MM.1S (cell line): ENCODE data around the gene CHRNG.

Experiments
- DNase-seq: peaks from one replicate; pipeline ENCODE4 v3.0.0-alpha.2; 2015
- H2AFZ ChIP-seq: fragments of 300-600 bp; sonication (generic); 2 replicates; pipeline ENCODE4 v1.6.0; 2016; ENCODE audit warnings: antibody characterized with exemption, low read length
- H3F3A ChIP-seq: fragments of 300-600 bp; sonication (generic); 2 replicates; pipeline ENCODE4 v1.6.1; 2016; ENCODE audit warnings: mild to moderate bottlenecking, antibody characterized with exemption, low read length, moderate library complexity, mixed read lengths; ENCODE audit not compliant: insufficient read depth
- H3K27ac ChIP-seq: fragments of 300-600 bp; sonication (generic); 2 replicates; pipeline ENCODE4 v1.5.1; 2016; ENCODE audit warnings: mild to moderate bottlenecking, low read length
- H3K27me3 ChIP-seq: fragments of 300-600 bp; sonication (generic); replicated peaks from 2 replicates; pipeline ENCODE4 v1.6.0; 2016; ENCODE audit warnings: low read length; ENCODE audit not compliant: insufficient read depth
- H3K36me3 ChIP-seq: fragments of 300-600 bp; sonication (generic); replicated peaks from 2 replicates; pipeline ENCODE4 v1.6.1; 2016; ENCODE audit warnings: mild to moderate bottlenecking, low read length, mixed read lengths; ENCODE audit not compliant: insufficient read depth
- H3K4me1 ChIP-seq: fragments of 300-600 bp; sonication (generic); 2 replicates; pipeline ENCODE4 v1.6.1; 2016; ENCODE audit warnings: low read length, mixed read lengths
- H3K4me2 ChIP-seq: fragments of 300-600 bp; sonication (generic); 2 replicates; pipeline ENCODE4 v1.6.0; 2016; ENCODE audit warnings: low read depth, low read length
- H3K4me3 ChIP-seq: fragments of 300-600 bp; sonication (generic); 2 replicates; pipeline ENCODE4 v1.5.1; 2016; ENCODE audit warnings: low read length, mixed read lengths
- H3K79me2 ChIP-seq: fragments of 300-600 bp; sonication (generic); 2 replicates; pipeline ENCODE4 v1.6.1; 2016; ENCODE audit warnings: mixed run types, low read length, mixed read lengths
- H3K9ac ChIP-seq: fragments of 300-600 bp; sonication (generic); 2 replicates; pipeline ENCODE4 v1.6.1; 2016; ENCODE audit warnings: low read length, mixed read lengths
- H3K9me2 ChIP-seq: fragments of 300-600 bp; sonication (generic); replicated peaks from 2 replicates; pipeline ENCODE4 v1.6.1; 2016; ENCODE audit warnings: mild to moderate bottlenecking, low read length, mixed read lengths; ENCODE audit not compliant: insufficient read depth
- H3K9me3 ChIP-seq: fragments of 300-600 bp; sonication (generic); replicated peaks from 2 replicates; pipeline ENCODE4 v1.6.1; 2016; ENCODE audit warnings: mild to moderate bottlenecking, low read length, mixed read lengths; ENCODE audit not compliant: insufficient read depth
- H4K20me1 ChIP-seq: fragments of 300-600 bp; sonication (generic); 2 replicates; pipeline ENCODE4 v1.6.1; 2016; ENCODE audit warnings: mild to moderate bottlenecking, low read length, moderate library complexity, mixed read lengths; ENCODE audit not compliant: insufficient read depth
- EZH2 ChIP-seq: fragments of 300-600 bp; sonication (generic); optimal IDR thresholded peaks from 2 replicates; pipeline ENCODE3; 2017; ENCODE audit warnings: low read depth, mild to moderate bottlenecking, antibody characterized with exemption, low read length, mixed read lengths
- EZH2phosphoT487 ChIP-seq: fragments of 300-600 bp; sonication (generic); IDR thresholded peaks from 2 replicates; pipeline ENCODE4 v1.6.1; 2018; ENCODE audit warnings: antibody characterized with exemption, low read length
- TF ChIP-seq, protein P1 (sequence below): fragments of 300-600 bp; sonication (generic); IDR thresholded peaks from 2 replicates; pipeline ENCODE4 v1.5.1; 2016; ENCODE audit warnings: antibody characterized with exemption, low read length, mixed read lengths

CHRNG gene

DNA sequence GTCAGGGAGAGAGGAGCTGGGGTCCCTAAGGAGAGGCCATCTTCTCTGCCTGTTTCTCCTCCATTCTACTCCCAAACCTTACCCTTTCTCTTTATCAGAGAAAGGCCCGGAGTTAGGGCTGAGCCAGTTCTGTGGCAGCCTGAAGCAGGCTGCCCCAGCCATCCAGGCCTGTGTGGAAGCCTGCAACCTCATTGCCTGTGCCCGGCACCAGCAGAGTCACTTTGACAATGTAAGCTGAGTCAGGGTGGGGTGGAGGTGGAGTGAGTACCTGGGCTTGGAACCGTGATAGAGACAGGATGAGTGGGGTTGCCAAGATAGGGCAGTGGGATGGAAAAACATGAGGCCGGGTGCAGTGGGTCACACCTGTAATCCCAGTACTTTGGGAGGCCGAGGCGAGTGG is 5.2 kb downstream of the CHRNG start:
- Histone ChIP-seq H2AFZ (no peak overlapping the region), H3K9me2 (no peaks in the 10 kb centered on the region), H3K36me3 (no peaks in the 10 kb centered on the region), H3K4me1 (no peaks in the 10 kb centered on the region), H3K9ac (no peak overlapping the region), H3K9me3 (no peaks in the 10 kb centered on the region), H3F3A (no peaks in the 10 kb centered on the region), H3K27ac (no peak overlapping the region), H3K4me2 (no peak overlapping the region), H3K4me3 (no peak overlapping the region), H3K27me3 (no peaks in the 10 kb centered on the region), H3K79me2 (peaks cover 3% of the 10 kb centered on the region), H4K20me1 (no peaks in the 10 kb centered on the region)
- TF ChIP-seq EZH2 (no peak), EZH2phosphoT487 (no peak)
- TF ChIP-seq, protein P1, sequence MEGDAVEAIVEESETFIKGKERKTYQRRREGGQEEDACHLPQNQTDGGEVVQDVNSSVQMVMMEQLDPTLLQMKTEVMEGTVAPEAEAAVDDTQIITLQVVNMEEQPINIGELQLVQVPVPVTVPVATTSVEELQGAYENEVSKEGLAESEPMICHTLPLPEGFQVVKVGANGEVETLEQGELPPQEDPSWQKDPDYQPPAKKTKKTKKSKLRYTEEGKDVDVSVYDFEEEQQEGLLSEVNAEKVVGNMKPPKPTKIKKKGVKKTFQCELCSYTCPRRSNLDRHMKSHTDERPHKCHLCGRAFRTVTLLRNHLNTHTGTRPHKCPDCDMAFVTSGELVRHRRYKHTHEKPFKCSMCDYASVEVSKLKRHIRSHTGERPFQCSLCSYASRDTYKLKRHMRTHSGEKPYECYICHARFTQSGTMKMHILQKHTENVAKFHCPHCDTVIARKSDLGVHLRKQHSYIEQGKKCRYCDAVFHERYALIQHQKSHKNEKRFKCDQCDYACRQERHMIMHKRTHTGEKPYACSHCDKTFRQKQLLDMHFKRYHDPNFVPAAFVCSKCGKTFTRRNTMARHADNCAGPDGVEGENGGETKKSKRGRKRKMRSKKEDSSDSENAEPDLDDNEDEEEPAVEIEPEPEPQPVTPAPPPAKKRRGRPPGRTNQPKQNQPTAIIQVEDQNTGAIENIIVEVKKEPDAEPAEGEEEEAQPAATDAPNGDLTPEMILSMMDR = no peak
- no peak for DNase-seq

DNA sequence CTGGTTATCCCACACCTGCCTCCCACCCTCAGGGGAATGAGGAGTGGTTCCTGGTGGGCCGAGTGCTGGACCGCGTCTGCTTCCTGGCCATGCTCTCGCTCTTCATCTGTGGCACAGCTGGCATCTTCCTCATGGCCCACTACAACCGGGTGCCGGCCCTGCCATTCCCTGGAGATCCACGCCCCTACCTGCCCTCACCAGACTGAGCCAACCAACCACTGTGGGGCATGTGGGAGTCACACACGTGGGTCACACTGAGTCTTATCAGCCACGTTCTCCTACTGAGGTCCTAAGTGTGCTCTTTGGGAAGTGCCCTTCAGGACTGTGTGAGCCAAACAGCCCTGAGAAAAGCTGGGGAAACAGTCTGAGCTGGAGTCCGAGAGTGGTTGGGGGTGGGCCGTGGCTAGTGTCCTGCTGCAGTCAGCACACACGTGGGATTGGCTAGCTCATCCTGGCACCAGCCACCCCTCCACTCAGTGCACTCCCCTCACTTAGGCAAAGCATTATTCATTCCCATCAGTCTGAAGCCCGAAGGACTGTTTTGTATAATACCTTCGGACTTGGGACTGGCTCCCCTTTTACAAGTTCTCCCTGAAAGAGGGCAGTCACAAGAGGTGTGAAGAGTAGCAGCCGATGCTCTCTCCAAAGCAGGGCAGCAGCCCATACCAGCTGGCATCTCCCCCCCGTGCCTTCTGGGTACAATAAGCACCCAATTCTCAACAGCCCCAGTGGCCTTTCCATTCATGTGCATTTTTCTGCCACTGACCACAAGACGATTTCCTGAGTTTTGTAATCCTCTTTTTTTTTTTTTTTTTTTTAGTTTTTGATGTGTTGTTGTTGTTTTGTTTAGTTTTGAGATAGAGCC is 6.3 kb downstream of the CHRNG start:
- H3K9me2 ChIP-seq = no peaks in the 10 kb centered on the region
- no peak for TF ChIP-seq EZH2phosphoT487
- no peak for TF ChIP-seq EZH2

DNA sequence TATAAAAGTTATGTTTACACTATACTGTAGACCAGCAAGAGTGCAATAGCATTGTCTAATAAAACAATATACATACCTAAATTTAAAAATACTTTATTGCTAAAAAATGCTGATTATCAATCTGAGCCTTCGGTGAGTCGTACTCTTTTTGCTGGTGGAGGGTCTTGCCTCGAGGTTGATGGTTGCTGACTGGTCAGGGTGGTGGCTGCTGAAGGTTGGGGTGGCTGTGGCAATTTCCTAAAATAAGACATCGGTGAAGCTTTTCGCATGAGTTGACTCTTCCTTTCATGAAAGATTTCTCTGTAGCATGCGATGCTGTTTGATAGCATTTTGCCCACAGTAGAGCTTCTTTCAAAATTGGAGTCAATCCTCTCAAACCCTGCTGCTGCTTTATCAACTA is 8.5 kb downstream of the CHRNG start:
- H3K27ac ChIP-seq = no peak overlapping the region

More for the DNA sequence above, 6.3 kb downstream of the CHRNG start:
- Histone ChIP-seq H2AFZ (no peak overlapping the region), H3K4me1 (no peaks in the 10 kb centered on the region), H3K9me3 (no peaks in the 10 kb centered on the region), H3F3A (no peaks in the 10 kb centered on the region; the same call in 1 of the 2 replicates), H3K27me3 (no peaks in the 10 kb centered on the region), H3K4me2 (no peak overlapping the region), H3K4me3 (no peak overlapping the region), H3K36me3 (no peaks in the 10 kb centered on the region), H3K9ac (no peak overlapping the region), H3K79me2 (peaks cover 10% of the 10 kb centered on the region), H4K20me1 (no peaks in the 10 kb centered on the region), H3K27ac (no peak overlapping the region)
- DNase-seq = no peak

More for the DNA sequence above, 8.5 kb downstream of the CHRNG start:
- no peaks in the 10 kb centered on the region for H3K9me3 ChIP-seq
- peaks cover 6% of the 10 kb centered on the region; the same call in 1 of the 2 replicates for H3K4me1 ChIP-seq
- H3K27me3 ChIP-seq = no peaks in the 10 kb centered on the region
- H3K9me2 ChIP-seq = no peaks in the 10 kb centered on the region
- no peak overlapping the region for H3K9ac ChIP-seq
- peaks cover 33% of the 10 kb centered on the region for H3K79me2 ChIP-seq
- TF ChIP-seq, protein P1 = no peak
- H3K4me2 ChIP-seq = no peak overlapping the region
- no peak for DNase-seq
- no peaks in the 10 kb centered on the region for H3K36me3 ChIP-seq
- no peaks in the 10 kb centered on the region for H4K20me1 ChIP-seq
- no peak overlapping the region for H3K4me3 ChIP-seq
- no peaks in the 10 kb centered on the region; the same call in 1 of the 2 replicates for H3F3A ChIP-seq
- no peak overlapping the region for H2AFZ ChIP-seq
